Suppressor macrophage (primary cell): ENCODE results near the gene AKAP8.

Source experiments
- DNase-seq, 4 experiments: peaks; one replicate each; pipeline ENCODE4 v3.0.0-alpha.2; 2020 to 2022

Gene AKAP8

GRCh38 chr19:15331419-15332310 lies 47.9 kb downstream of the AKAP8 start:
- DNase-seq, result peak; percentile 60 to 86 (median 74)

DNA sequence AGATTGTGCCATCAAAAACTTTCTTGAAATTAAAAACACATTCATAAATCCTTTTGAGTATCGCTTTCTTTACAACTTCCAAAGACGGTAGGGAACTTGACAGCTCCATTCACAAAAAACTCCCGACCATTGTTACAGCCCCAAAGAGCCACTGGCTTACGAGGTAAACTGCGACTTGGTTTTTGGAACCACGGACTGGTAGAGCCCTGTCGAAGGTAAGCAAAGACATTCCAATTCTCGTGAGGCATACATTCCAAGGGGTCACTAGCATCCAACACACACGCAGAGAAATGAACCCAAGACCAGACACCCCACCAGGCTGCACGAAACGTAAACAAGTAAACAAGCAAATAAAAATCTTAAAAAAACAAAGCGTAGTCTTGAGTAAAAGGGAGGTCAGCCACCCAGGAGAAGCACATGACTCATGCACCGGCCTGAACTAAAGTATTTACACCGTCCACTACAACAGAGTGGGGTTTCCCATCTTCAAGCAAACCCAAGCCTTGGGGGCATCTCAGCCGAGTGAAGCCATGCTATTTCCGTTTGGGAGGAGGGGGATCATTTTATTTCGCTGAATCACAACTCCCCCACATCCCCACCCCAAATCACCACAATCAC lies 48.7 kb downstream of the AKAP8 start:
- peak; percentile 21 to 42 (median 36) for DNase-seq

DNA sequence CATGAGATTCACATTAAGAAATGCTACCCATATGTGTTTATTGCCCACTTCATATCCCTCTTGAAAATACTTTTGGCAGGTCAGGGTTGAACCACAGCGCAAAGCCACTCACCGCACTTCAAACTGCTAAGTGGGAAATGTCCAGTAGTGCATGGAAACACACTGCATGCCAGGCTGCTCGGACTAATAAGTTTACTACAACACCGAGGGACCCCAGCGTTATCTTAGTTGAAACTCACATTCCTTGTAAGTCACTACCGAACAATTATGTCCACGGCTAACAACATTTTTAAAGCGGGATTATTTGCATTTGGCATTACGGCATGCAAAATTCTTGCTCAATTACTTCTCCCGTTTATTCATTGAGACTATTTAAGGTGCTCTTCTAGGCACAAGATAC lies 51.3 kb downstream of the AKAP8 start:
- no peak for DNase-seq

- no peak for DNase-seq
Observed at GRCh38 chr19:15324791-15325519, 54.6 kb downstream of the AKAP8 start.

DNA sequence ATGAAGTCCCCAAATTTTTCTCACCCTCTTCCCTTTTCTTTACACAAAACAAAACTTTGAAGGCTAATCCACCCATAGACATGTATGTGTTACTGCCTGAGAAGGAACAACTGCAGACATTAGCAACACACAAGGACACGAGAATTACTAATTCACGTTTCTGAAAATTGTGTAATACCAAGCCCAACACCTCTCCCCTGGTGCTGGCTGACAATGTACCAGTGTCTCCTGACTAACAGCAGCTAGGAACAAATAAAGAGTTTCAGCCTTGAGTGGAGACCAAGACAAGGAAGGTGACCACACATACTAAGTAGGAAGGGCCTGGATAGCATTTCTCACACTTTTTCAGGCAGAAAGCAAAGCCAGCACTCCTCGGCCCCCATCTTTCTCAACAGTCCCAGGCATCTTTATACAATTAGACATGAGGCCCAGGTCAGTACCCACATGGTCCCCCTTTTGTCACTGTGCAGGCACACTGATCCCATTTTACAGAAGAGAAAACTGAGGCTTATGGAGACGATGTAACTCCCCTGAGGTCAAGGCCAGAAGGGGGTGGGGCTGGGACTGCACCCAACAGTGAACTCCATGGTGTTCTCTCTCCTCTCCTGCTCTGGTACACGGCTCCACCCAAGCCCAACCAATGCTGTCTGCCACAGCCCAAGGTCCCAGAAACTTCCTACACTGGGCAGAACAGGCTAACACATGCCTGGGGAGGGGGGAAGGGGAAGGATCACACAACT lies 55.9 kb downstream of the AKAP8 start:
- DNase-seq, result peak; percentile 39 to 78 (median 60)

DNA sequence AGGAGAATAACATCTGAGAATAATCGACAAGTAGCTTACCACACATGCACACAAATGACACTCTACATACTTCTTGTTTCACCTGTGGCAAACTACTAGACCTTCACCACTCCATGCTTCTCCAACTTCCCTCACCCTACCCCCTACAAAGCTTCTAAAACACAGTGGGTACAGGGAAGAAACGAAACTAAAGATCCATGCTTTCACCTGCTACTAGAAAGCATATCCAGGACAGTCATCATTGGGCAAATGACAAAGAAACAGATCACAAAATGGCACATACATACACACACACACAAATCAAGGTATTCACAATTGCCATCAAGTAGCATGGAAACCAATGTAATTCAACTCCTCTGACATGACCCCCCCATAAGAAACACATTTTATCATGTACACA lies 57.8 kb downstream of the AKAP8 start:
- no peak for DNase-seq

DNA sequence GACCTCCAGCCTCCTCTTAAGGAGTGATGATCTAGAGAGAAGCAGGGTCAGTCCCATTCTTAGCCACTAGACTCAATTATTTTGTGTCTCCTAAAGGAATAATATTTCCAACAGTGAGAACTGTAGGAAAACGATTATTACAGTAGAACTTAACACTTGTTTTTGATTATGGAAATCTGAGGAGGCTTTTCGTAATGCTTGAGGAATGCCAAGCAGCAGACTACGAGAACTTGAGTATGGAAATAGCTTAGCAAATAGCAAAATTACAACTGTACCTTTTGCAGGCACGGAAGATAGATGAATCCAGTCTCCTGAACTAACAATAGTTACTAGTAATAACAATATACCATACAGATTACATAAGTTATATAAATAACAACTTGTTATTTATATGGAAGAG lies 59.5 kb downstream of the AKAP8 start:
- DNase-seq, result no peak

DNA sequence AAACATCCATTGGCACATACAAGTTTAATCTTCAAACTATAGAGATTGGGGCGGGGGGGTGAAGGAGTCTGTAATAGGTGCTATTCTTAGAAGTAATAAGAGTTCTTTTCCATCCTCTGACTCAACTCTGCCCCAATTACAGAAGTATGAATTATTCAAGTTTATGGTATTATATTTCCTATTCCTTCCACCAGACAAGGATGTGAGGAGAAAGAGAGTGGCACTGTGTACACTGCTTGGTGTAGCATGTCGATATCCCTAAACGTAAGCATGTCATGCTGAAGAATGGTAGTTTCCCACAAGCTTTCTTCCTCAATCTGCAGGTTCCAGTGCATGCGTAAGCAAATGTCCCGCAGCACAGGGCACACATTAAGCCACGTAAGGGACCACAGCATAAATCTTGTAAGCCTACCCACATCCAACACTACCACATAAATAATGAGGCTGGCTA lies 61.3 kb downstream of the AKAP8 start:
- peak; percentile 83 to 92 (median 85) for DNase-seq

- DNase-seq, result no peak
Observed at GRCh38 chr19:15317392-15318071, 62.1 kb downstream of the AKAP8 start.

- peak in 2 of 4 experiments; percentile 48 to 52 for DNase-seq
Observed at GRCh38 chr19:15316498-15316897, 63.1 kb downstream of the AKAP8 start.

GRCh38 chr19:15315101-15315500 lies 64.5 kb downstream of the AKAP8 start:
- no peak for DNase-seq

DNA sequence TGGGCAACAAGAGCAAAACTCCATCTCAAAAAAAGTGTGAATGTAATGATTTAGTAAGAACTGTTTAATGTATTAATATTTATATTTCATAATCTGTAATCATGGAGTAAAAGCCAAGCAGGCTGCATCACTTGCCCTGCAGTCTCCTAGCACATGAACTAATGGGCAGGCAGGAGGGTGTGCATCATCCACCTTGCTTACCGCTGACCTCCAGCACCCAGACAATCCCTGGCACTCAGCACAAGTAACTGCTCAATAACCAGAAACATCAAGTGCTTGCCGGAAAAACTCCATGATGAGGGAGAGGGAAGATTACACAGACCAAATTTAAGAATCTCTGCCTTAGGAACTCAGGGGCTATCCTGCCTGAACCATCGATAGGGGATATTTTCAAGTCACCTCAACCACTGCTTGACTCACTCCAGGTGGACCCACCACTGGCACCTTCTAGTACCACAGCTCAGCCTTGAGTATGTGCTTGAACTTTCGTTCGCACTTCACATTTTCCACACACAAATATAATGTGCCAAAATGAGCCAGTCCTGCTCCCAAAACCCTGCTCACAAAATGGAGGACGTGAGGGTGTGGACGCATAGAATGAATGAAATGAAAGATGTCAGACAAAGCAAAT lies 65.8 kb downstream of the AKAP8 start:
- DNase-seq, result no peak

DNA sequence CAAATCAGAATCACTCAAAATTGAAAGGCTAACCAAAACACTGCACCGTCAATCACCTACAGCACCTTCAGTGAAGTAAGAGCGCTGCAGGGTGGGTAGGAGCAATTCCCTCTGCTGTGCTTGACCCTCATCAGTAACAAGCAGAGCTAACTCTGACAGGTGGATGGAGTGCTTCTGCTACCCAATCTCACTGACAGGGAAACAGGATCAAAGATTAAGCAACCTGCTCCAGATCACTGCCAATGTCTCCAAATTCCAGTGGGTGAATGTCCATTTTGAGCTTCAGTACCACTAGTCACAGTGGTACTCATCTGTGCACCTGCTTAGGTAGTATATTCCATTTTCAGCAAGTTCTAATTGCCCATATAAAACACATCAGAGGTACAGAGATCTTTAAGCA lies 72.4 kb downstream of the AKAP8 start:
- DNase-seq, result no peak

- no peak for DNase-seq
Observed at GRCh38 chr19:15305582-15306334, 73.8 kb downstream of the AKAP8 start.

DNA sequence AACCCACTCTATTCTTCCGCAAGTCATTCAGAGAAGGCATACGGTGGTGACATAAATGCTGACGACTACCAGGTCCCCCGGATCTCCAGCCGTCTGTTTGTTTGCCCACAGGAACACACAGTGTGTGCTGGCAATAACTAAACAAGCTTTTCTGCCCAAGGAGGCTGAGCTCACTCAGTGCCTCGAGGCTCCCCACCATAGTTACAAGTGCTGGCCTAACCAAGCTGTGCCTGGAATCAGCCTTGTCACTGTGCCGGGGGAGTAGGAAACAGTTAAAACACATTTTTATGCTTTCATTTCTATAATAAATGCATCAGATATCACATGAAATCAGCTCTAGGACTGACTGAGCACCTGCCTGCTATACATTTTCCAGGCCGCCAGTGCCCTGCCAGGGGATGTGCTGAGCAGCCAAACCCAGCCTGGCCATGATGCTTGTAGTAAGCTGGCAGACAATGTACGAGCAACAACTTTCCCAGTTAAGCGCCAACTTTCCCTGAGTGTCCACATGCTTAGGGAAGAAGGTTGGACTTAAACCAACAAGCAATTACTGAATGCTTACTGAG lies 75.4 kb downstream of the AKAP8 start:
- no peak for DNase-seq
